Astrocyte of the spinal cord (primary cell): ENCODE measurements around the gene RPL10.

Source experiments
- DNase-seq: peaks from one replicate; pipeline ENCODE4 v3.0.0; 2011; ENCODE audit warnings: low read depth, low spot score
- H3K4me3 ChIP-seq: 2 replicates; pipeline ENCODE4 v1.5.1; 2011; ENCODE audit warnings: low read depth, mild to moderate bottlenecking, low read length, moderate library complexity
- in situ Hi-C: cut with HindIII; loops from 2 replicates; pipeline ENCODE4 v1.10.0; 2017; ENCODE audit warnings: low sequenced_read_pairs
- TF ChIP-seq, protein P1 (sequence below): IDR thresholded peaks from 2 replicates; pipeline ENCODE4 v1.5.1; 2012; ENCODE audit warnings: low read depth, mild to moderate bottlenecking, low read length, inconsistent platforms

The RPL10 gene

DNA sequence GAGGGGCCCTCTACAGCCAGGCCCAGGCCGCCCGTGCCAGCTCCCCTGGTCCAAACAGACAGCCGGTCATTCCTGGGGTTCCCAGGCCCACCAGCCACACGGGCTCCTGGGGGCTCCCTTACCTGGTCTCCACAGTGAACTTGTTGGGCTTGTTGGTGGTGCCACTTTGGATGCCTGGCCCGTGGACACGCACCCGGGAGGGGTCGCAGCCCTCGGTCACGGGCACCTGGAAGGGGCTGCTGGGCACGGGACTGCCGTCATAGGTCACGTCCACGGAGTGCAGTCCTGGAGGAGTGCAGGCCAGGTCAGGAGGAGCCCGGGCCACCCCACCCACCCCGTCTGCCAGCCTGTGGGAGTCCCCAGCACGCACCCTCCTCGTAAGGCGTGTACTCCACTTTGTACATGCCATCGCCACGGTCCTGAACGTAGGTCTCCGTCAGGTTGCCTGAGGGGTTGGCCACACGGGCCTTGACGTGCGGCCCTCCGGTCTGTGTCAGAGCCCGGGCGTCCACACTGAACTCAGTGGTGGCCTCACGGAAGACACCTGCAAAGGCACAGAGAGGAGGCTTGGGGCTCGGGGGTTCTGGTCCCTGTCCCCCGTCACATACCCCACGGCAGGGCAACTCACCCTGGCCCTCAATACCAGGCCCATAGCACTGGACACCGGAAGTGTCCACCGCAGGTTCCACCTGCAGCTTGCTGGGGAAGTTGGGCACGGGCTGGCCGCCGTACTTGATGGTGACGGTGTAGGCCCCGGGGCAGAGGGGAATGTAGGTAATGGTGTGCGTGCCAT lies 38.6 kb upstream of the RPL10 start:
- TF ChIP-seq, protein P1, sequence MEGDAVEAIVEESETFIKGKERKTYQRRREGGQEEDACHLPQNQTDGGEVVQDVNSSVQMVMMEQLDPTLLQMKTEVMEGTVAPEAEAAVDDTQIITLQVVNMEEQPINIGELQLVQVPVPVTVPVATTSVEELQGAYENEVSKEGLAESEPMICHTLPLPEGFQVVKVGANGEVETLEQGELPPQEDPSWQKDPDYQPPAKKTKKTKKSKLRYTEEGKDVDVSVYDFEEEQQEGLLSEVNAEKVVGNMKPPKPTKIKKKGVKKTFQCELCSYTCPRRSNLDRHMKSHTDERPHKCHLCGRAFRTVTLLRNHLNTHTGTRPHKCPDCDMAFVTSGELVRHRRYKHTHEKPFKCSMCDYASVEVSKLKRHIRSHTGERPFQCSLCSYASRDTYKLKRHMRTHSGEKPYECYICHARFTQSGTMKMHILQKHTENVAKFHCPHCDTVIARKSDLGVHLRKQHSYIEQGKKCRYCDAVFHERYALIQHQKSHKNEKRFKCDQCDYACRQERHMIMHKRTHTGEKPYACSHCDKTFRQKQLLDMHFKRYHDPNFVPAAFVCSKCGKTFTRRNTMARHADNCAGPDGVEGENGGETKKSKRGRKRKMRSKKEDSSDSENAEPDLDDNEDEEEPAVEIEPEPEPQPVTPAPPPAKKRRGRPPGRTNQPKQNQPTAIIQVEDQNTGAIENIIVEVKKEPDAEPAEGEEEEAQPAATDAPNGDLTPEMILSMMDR, result no peak
- DNase-seq, result no peak
- H3K4me3 ChIP-seq, result no peak overlapping the region
- in situ Hi-C loops, result no loop called here

DNA sequence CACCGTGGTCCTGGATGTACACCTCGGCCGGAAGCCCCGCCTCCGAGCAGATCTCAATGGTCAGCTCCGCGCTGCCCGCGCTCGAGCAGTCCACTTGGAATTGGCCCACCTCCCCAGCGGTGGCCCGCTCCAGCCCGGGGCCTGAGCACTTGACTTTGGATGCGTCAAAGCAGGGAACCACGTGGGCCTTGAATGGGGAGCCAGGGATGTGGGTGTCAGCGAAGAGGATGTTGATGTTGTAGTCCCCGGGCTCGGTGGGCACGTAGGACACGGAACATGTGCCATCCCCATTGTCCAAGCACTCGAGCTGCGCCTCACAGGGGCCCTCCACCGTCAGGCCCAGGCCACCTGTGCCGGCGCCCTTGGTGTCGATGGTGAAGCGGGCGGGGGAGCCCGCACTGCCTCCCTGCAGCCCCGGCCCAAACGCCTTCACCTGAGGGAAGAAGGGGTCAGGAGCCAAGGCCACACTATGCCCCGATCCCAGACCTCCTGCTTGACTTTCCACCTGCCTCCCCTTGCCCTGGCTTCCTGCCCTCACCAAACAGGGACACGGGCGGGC lies 37.9 kb upstream of the RPL10 start:
- no peak for DNase-seq
- TF ChIP-seq, protein P1, result no peak
- in situ Hi-C loops, result no loop called here
- no peak overlapping the region for H3K4me3 ChIP-seq

DNA sequence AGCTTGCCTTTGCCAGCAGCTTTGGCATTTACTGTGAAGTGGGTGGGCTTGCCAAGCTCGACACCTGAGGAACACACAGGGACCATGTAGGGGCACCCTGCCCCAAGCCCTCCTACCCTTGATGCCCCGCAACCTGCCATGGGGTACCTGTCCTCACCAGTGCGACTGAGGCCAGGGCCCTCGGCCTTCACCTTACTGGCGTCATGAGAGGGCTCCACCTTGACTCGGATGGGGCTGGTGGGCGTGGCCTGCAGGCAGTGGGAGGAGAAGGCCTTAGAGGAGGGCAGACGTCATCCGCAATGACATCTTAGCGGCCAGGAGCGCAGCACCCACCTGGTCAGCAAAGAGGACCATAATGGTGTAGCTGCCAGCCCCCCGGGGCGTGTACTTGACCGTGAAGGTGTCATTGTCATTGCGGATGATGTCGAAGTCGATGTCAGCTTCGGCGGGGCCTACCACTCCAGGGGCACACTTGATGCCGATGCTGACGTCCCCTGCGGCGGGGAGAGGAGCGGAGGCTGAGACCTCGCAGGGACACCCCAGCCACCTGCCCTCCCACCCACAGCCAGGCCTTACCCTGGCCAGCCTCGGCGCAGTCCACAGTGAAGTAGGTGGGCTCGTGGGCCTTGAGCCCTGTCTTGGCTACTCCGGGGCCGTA lies 36.0 kb upstream of the RPL10 start:
- H3K4me3 ChIP-seq, result no peak overlapping the region
- in situ Hi-C loops, result no loop called here
- TF ChIP-seq, protein P1, result no peak
- DNase-seq, result no peak

DNA sequence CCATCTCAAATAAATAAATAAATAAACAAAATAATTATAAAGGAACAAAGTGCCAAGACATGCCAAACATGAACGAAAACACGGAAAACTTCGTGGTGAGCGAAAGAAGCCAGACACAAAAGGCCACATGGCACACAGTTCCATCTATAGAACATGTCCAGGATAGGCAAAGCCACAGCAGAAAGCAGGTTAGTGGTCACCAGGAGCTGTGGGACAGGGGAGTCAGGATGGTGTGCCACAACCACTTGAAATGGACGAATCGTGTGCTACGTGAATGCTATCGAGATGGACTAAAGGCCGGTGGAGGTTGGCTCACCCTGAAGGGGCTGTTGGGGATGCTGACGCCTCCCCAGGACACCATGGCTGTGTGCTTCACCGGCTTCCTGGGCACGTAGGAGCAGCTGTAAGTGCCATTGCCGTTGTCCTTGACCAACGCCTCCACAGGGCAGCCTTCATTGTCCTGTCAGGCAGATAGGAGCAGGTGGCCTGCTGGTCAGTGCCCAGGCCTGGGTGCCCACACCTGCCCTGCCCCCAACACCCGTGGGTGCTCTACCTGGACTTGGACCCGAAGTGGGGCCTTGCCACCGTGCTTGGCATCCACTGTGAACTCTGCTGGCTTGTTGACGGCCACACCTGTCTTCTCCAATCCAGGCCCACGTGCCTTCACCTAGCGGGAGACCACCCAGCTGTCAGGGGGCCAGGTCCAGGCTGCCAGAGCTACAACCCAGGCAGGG lies 34.3 kb upstream of the RPL10 start:
- no peak overlapping the region for H3K4me3 ChIP-seq
- in situ Hi-C loops, result no loop called here
- no peak for DNase-seq
- TF ChIP-seq, protein P1, result no peak

DNA sequence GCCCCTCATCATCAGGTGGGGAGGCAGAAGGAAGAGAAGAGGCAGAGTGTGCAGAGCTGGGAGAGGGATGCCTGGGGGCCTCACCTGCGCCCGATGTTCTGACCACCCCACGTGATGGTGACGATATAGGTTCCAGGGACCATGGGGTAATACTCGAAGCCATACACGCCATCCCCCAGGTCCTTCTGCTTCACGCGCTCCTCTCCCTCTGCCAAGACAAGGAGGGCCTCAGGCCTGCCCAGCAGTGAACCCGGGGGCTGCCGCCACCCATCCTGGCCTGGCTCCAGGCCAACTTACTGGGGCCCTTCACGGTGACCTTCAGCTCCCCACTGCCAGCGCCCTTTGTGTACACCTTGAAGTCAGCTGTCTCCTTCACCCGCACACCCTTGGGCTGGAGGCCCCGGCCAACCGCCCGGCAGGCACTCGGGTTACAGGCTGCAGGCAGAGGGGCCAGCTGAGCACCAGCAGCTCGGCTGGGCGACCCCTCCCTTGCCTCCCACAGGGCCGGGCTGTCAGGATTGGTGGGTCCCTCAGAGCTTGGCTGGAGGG lies 33.1 kb upstream of the RPL10 start:
- no peak for DNase-seq
- no peak overlapping the region for H3K4me3 ChIP-seq
- in situ Hi-C loops, result no loop called here
- TF ChIP-seq, protein P1, result no peak

DNA sequence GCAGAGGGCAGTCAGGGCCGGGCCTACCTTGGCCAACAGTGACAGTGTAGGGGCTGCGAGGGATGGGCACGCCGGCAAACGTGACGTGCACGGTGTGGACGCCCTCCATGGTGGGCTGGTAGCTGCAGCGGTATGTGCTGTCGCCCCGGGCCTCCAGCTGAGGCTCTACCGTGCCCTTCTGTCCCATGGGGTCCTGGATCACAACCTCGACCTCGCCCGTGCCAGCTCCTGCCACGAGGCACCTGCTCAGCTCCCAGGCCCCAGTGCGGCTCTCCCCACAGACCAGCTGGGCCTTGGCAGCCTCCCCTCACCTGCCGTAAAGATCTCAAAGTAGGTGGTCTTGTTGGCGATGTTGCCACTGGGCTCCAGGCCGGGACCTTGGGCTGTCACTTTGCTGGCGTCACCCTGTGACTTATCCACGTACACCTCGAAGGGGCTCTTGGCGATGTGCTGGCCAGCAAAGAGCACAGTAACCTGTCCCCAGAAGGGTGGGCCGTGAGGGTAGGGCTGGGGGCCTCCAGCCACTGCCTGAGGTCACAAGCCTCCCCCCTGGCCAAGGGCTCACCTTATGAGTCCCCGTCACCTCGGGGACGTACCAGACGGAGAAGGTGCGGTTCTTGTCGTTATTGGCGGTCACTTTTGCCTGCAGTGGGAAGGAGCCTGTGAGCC lies 32.0 kb upstream of the RPL10 start:
- H3K4me3 ChIP-seq, result no peak overlapping the region
- TF ChIP-seq, protein P1, result no peak
- no peak for DNase-seq
- in situ Hi-C loops, result no loop called here
